HepG2 (cell line): Measurements from ENCODE around the gene TELO2. TPM values are rescaled to one million over a fixed set of nuclear protein-coding genes. Genes with fewer than 3 reads are reported as not detected.
A peak's percentile ranks its signal among the peaks of the same experiment; 100 is the strongest.

Experiments
- ATF2 ChIP-seq: sonication (generic); formaldehyde crosslinking; IDR thresholded peaks from 2 replicates; pipeline ENCODE4 v1.4.0; 2020; ENCODE audit warnings: missing genetic modification reagents
- FUBP1 ChIP-seq: sonication (generic); formaldehyde crosslinking; IDR thresholded peaks from 2 replicates; pipeline ENCODE4 v1.5.1; 2020; ENCODE audit warnings: missing genetic modification reagents, mild to moderate bottlenecking, borderline replicate concordance
- HMG20B ChIP-seq: conservative IDR thresholded peaks from 2 replicates; pipeline ENCODE4 v1.6.1; 2016; ENCODE audit warnings: missing genetic modification reagents, missing compliant biosample characterization
- HOXA5 ChIP-seq: sonication (generic); formaldehyde crosslinking; IDR thresholded peaks from 2 replicates; pipeline ENCODE4 v1.4.0; 2020; ENCODE audit warnings: missing genetic modification reagents
- IRF1 ChIP-seq: sonication (generic); formaldehyde crosslinking; IDR thresholded peaks from 2 replicates; pipeline ENCODE4 v1.4.0; 2020; ENCODE audit warnings: low read depth, mild to moderate bottlenecking, missing genetic modification reagents
- MAX ChIP-seq: IDR thresholded peaks from 2 replicates; pipeline ENCODE4 v1.6.1; 2012; ENCODE audit warnings: inconsistent platforms
- MNT ChIP-seq: fragments of 450-650 bp; IDR thresholded peaks from 2 replicates; pipeline ENCODE4 v1.6.1; 2016
- NFATC3 ChIP-seq: sonication (generic); formaldehyde crosslinking; IDR thresholded peaks from 2 replicates; pipeline ENCODE4 v1.5.1; 2020; ENCODE audit warnings: mild to moderate bottlenecking, missing genetic modification reagents
- PITX1 ChIP-seq: sonication (generic); formaldehyde crosslinking; IDR thresholded peaks from 2 replicates; pipeline ENCODE4 v1.5.1; 2020; ENCODE audit warnings: mild to moderate bottlenecking, missing genetic modification reagents
- POLR2G ChIP-seq: fragments of 200-400 bp; formaldehyde crosslinking; IDR thresholded peaks from 2 replicates; pipeline ENCODE4 v1.6.1; 2018; ENCODE audit warnings: mild to moderate bottlenecking, low read depth, low read length, moderate library complexity
- RFX1 ChIP-seq: fragments of 450-650 bp; IDR thresholded peaks from 2 replicates; pipeline ENCODE4 v1.6.1; 2017
- RFX5 ChIP-seq: IDR thresholded peaks from 2 replicates; pipeline ENCODE4 v1.6.1; 2011; ENCODE audit warnings: low read depth, low read length, improper control_type of control experiment
- SMARCE1 ChIP-seq: fragments of 450-650 bp; IDR thresholded peaks from 2 replicates; pipeline ENCODE4 v1.6.1; 2017; ENCODE audit warnings: borderline replicate concordance
- YY1 ChIP-seq: IDR thresholded peaks from 2 replicates; pipeline ENCODE4 v1.6.1; 2011; ENCODE audit warnings: low read length, low read depth, moderate library complexity, mild to moderate bottlenecking; ENCODE audit not compliant: insufficient read depth, insufficient replicate concordance
- ZMAT3 ChIP-seq: sonication (generic); formaldehyde crosslinking; conservative IDR thresholded peaks from 2 replicates; pipeline ENCODE4 v1.7.0; 2021; ENCODE audit warnings: missing genetic modification reagents
- ZNF256 ChIP-seq: sonication (generic); formaldehyde crosslinking; conservative IDR thresholded peaks from 2 replicates; pipeline ENCODE4 v1.4.0; 2020; ENCODE audit warnings: missing genetic modification reagents
- ZNF430 ChIP-seq: sonication (generic); formaldehyde crosslinking; IDR thresholded peaks from 2 replicates; pipeline ENCODE4 v1.9.0; 2021; ENCODE audit warnings: mild to moderate bottlenecking, missing genetic modification reagents
- ZNF629 ChIP-seq: sonication (generic); formaldehyde crosslinking; conservative IDR thresholded peaks from 2 replicates; pipeline ENCODE4 v1.5.0; 2020; ENCODE audit warnings: missing genetic modification reagents
- polyA plus RNA-seq, 8 experiments: library from polyadenylated mRNA; depleted of rRNA in 3 of 8; stranded (reverse) in 7 of 8; unstranded in 1 of 8; fragments of >200 nt; fragmentation: Illumina TruSeq in 4 of 8; extraction: Trizol in 4 of 8; gene quantifications; 2 replicates each; pipeline versions ENCODE4 v1.2.1 to v1.2.3, GENCODE V29; 2011 to 2016; ENCODE audit warnings: low read depth in 4 of 8, missing spikeins in 1 of 8, mixed read lengths in 1 of 8; ENCODE audit not compliant: insufficient read depth in 1 of 8
- total RNA-seq, 5 experiments: library from RNA; depleted of rRNA; stranded (reverse); fragments of >200 nt; fragmentation: Illumina TruSeq; extraction: Trizol; gene quantifications; 2 replicates each; pipeline ENCODE4 v1.2.3, GENCODE V29; 2016; ENCODE audit warnings: low read depth in 1 of 5
- TF ChIP-seq, protein P1 (sequence below): sonication (generic); formaldehyde crosslinking; IDR thresholded peaks from 2 replicates; pipeline ENCODE4 v1.5.0; 2020; ENCODE audit warnings: mild to moderate bottlenecking, missing genetic modification reagents, borderline replicate concordance

The TELO2 gene
- total and polyA plus RNA-seq, 2 of the 13 experiments (the other 11 are each of a cell fraction or from before 2014, with no cell fraction given), result 10.1 to 17.9 TPM

GRCh38 chr16:1492923-1493745, at the start of gene TELO2 (continued):
- TF ChIP-seq IRF1 (CRISPR knock-in tag), result no peak
- TF ChIP-seq ZNF256, result peak; percentile 14; the same call in 1 of the 2 replicates
- TF ChIP-seq HMG20B (CRISPR knock-in tag), result no peak
- TF ChIP-seq MAX, result peak; percentile 93
- TF ChIP-seq MNT, result peak; percentile 58
- 0 out of 2 replicates have a peak, but pooled peaks have one; percentile 24 for TF ChIP-seq ZNF430
- TF ChIP-seq HOXA5 (CRISPR knock-in tag), result no peak
- 0 out of 2 replicates have a peak, but pooled peaks have one; percentile 18 for TF ChIP-seq PITX1 (CRISPR knock-in tag)
- TF ChIP-seq SMARCE1, result no peak
- TF ChIP-seq ZNF629 (CRISPR knock-in tag), result no peak
- TF ChIP-seq YY1, result peak; percentile 56
- TF ChIP-seq, protein P1, sequence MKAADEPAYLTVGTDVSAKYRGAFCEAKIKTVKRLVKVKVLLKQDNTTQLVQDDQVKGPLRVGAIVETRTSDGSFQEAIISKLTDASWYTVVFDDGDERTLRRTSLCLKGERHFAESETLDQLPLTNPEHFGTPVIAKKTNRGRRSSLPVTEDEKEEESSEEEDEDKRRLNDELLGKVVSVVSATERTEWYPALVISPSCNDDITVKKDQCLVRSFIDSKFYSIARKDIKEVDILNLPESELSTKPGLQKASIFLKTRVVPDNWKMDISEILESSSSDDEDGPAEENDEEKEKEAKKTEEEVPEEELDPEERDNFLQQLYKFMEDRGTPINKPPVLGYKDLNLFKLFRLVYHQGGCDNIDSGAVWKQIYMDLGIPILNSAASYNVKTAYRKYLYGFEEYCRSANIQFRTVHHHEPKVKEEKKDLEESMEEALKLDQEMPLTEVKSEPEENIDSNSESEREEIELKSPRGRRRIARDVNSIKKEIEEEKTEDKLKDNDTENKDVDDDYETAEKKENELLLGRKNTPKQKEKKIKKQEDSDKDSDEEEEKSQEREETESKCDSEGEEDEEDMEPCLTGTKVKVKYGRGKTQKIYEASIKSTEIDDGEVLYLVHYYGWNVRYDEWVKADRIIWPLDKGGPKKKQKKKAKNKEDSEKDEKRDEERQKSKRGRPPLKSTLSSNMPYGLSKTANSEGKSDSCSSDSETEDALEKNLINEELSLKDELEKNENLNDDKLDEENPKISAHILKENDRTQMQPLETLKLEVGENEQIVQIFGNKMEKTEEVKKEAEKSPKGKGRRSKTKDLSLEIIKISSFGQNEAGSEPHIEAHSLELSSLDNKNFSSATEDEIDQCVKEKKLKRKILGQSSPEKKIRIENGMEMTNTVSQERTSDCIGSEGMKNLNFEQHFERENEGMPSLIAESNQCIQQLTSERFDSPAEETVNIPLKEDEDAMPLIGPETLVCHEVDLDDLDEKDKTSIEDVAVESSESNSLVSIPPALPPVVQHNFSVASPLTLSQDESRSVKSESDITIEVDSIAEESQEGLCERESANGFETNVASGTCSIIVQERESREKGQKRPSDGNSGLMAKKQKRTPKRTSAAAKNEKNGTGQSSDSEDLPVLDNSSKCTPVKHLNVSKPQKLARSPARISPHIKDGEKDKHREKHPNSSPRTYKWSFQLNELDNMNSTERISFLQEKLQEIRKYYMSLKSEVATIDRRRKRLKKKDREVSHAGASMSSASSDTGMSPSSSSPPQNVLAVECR (CRISPR knock-in tag), result peak; percentile 82
- peak; percentile 71 for TF ChIP-seq POLR2G
- TF ChIP-seq FUBP1, result no peak
- no peak for TF ChIP-seq RFX5
- peak; percentile 37; the same call in 1 of the 2 replicates for TF ChIP-seq ATF2 (CRISPR knock-in tag)
- no peak for TF ChIP-seq NFATC3
- TF ChIP-seq RFX1, result no peak
- peak; percentile 58; the same call in 1 of the 2 replicates for TF ChIP-seq ZMAT3 (CRISPR knock-in tag)
